OCI-LY1 (cell line): ENCODE results near the gene PYGB.

Source experiments
- H2AFZ ChIP-seq: fragments of 200-600 bp; sonication (generic), shearing (Covaris generic); 2 replicates; pipeline ENCODE4 v1.6.0; 2014; ENCODE audit warnings: antibody characterized with exemption, mild to moderate bottlenecking, low read length
- H3F3A ChIP-seq: fragments of 200-600 bp; sonication (generic), shearing (Covaris generic); 2 replicates; pipeline ENCODE4 v1.6.0; 2014; ENCODE audit warnings: mild to moderate bottlenecking, antibody characterized with exemption, low read length, moderate library complexity; ENCODE audit not compliant: insufficient read depth
- H3K27ac ChIP-seq: fragments of 200-600 bp; sonication (generic); 2 replicates; pipeline ENCODE4 v1.5.1; 2014; ENCODE audit warnings: low read length, mixed run types, mild to moderate bottlenecking, low read depth; ENCODE audit not compliant: poor library complexity, severe bottlenecking
- H3K27me3 ChIP-seq: fragments of 200-600 bp; sonication (generic); 2 replicates; pipeline ENCODE4 v1.6.0; 2014; ENCODE audit warnings: antibody characterized with exemption, mild to moderate bottlenecking, low read length, moderate library complexity; ENCODE audit not compliant: insufficient read depth
- H3K36me3 ChIP-seq: fragments of 200-600 bp; sonication (generic); 2 replicates; pipeline ENCODE4 v1.6.1; 2014; ENCODE audit warnings: mild to moderate bottlenecking, antibody characterized with exemption, low read length, moderate library complexity, mixed read lengths; ENCODE audit not compliant: insufficient read depth
- H3K4me1 ChIP-seq: fragments of 200-600 bp; sonication (generic); 2 replicates; pipeline ENCODE4 v1.5.1; 2014; ENCODE audit warnings: mild to moderate bottlenecking, low read length, moderate library complexity; ENCODE audit not compliant: insufficient read depth, severe bottlenecking
- H3K4me2 ChIP-seq: fragments of 200-600 bp; sonication (generic), shearing (Covaris generic); 2 replicates; pipeline ENCODE4 v1.6.1; 2014; ENCODE audit warnings: low read length
- H3K4me3 ChIP-seq: fragments of 200-600 bp; sonication (generic); 2 replicates; pipeline ENCODE4 v1.5.1; 2014; ENCODE audit warnings: low read length, low read depth, mild to moderate bottlenecking, mixed read lengths; ENCODE audit not compliant: poor library complexity, severe bottlenecking
- H3K79me2 ChIP-seq: fragments of 200-600 bp; shearing (Covaris generic); 2 replicates; pipeline ENCODE4 v1.6.1; 2016; ENCODE audit warnings: mixed run types, low read length, mixed read lengths; ENCODE audit not compliant: insufficient read depth
- H3K9ac ChIP-seq: fragments of 200-600 bp; sonication (generic), shearing (Covaris generic); 2 replicates; pipeline ENCODE4 v1.6.1; 2014; ENCODE audit warnings: mild to moderate bottlenecking, low read length, mixed read lengths
- H3K9me2 ChIP-seq: fragments of 200-600 bp; sonication (generic), shearing (Covaris generic); 2 replicates; pipeline ENCODE4 v1.6.1; 2014; ENCODE audit warnings: low read depth, mild to moderate bottlenecking, low read length, mixed read lengths
- H3K9me3 ChIP-seq: fragments of 200-600 bp; shearing (Covaris generic); 2 replicates; pipeline ENCODE4 v1.6.1; 2014; ENCODE audit warnings: low read length, mixed read lengths
- H4K20me1 ChIP-seq: fragments of 200-600 bp; sonication (generic), shearing (Covaris generic); 2 replicates; pipeline ENCODE4 v1.6.0; 2016; ENCODE audit warnings: mild to moderate bottlenecking, low read length; ENCODE audit not compliant: insufficient read depth
- CTCF ChIP-seq: fragments of 200-600 bp; sonication (generic), shearing (Covaris generic); IDR thresholded peaks from 2 replicates; pipeline ENCODE4 v1.5.1; 2017; ENCODE audit warnings: mild to moderate bottlenecking, antibody characterized with exemption, low read length, moderate library complexity, mixed read lengths
- EZH2 ChIP-seq: fragments of 200-600 bp; sonication (generic), shearing (Covaris generic); IDR thresholded peaks from 2 replicates; pipeline ENCODE4 v1.8.0; 2017; ENCODE audit warnings: borderline replicate concordance, mixed run types, mild to moderate bottlenecking, antibody characterized with exemption, low read length, moderate library complexity, mixed read lengths

PYGB gene

GRCh38 chr20:25224941-25225340 is 22.9 kb upstream of the PYGB start:
- H3K9me3 ChIP-seq = no peaks in the 10 kb centered on the region
- H3K9me2 ChIP-seq = no peaks in the 10 kb centered on the region
- H3K79me2 ChIP-seq = no peaks in the 10 kb centered on the region
- H3K27ac ChIP-seq = no peak overlapping the region
- H3F3A ChIP-seq = no peaks in the 10 kb centered on the region
- H3K27me3 ChIP-seq = no peaks in the 10 kb centered on the region
- H3K4me1 ChIP-seq = peaks cover 19% of the 10 kb centered on the region
- H3K4me2 ChIP-seq = no peak overlapping the region
- no peaks in the 10 kb centered on the region for H3K36me3 ChIP-seq
- TF ChIP-seq EZH2 (no peak), CTCF (no peak)
- H3K9ac ChIP-seq = no peak overlapping the region
- H3K4me3 ChIP-seq = no peak overlapping the region
- no peak overlapping the region for H2AFZ ChIP-seq
- no peaks in the 10 kb centered on the region for H4K20me1 ChIP-seq

DNA sequence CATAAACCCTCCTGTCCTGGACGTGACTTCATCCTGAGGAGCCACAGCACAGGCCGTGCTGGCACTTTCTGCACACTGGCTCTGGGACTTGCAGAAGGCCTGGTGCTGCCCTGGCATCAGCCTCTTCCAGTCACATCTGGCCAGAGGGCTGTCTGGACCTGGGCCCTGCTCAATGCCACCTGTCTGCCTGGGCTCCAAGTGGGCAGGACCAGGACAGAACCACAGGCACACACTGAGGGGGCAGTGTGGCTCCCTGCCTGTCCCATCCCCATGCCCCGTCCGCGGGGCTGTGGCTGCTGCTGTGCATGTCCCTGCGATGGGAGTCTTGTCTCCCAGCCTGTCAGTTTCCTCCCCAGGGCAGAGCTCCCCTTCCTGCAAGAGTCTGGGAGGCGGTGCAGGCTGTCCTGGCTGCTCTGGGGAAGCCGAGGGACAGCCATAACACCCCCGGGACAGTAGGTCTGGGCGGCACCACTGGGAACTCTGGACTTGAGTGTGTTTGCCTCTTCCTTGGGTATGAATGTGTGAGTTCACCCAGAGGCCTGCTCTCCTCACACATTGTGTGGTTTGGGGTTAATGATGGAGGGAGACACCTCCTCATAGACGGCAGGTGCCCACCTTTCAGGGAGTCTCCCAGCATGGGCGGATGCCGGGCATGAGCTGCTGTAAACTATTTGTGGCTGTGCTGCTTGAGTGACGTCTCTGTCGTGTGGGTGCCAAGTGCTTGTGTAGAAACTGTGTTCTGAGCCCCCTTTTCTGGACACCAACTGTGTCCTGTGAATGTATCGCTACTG is 22.0 kb upstream of the PYGB start:
- no peaks in the 10 kb centered on the region for H3K9me2 ChIP-seq
- H3K9ac ChIP-seq = no peak overlapping the region
- H3K27ac ChIP-seq = no peak overlapping the region
- TF ChIP-seq CTCF (no peak), EZH2 (no peak)
- H2AFZ ChIP-seq = no peak overlapping the region
- H3K9me3 ChIP-seq = no peaks in the 10 kb centered on the region
- no peaks in the 10 kb centered on the region for H3K36me3 ChIP-seq
- no peaks in the 10 kb centered on the region for H3K27me3 ChIP-seq
- H3K4me2 ChIP-seq = no peak overlapping the region
- no peaks in the 10 kb centered on the region for H3K79me2 ChIP-seq
- no peak overlapping the region for H3K4me3 ChIP-seq
- H3K4me1 ChIP-seq = peaks cover 24% of the 10 kb centered on the region
- no peaks in the 10 kb centered on the region for H3F3A ChIP-seq
- H4K20me1 ChIP-seq = no peaks in the 10 kb centered on the region

- no peaks in the 10 kb centered on the region for H3K79me2 ChIP-seq
- no peak overlapping the region for H3K27ac ChIP-seq
- no peaks in the 10 kb centered on the region for H3K36me3 ChIP-seq
- H3K4me2 ChIP-seq = no peak overlapping the region
- H3K9ac ChIP-seq = no peak overlapping the region
- H3K4me1 ChIP-seq = peaks cover 24% of the 10 kb centered on the region
- H3K4me3 ChIP-seq = no peak overlapping the region
- TF ChIP-seq EZH2 (no peak), CTCF (no peak)
- no peaks in the 10 kb centered on the region for H3K9me2 ChIP-seq
- no peaks in the 10 kb centered on the region for H3K27me3 ChIP-seq
- H3K9me3 ChIP-seq = no peaks in the 10 kb centered on the region
- no peaks in the 10 kb centered on the region for H4K20me1 ChIP-seq
- no peak overlapping the region for H2AFZ ChIP-seq
- no peaks in the 10 kb centered on the region for H3F3A ChIP-seq
Observed at GRCh38 chr20:25226433-25227316, 21.2 kb upstream of the PYGB start.
